K562 (cell line): ENCODE results near the gene CLPSL2. TPM values are rescaled to one million over a fixed set of nuclear protein-coding genes. Genes with fewer than 3 reads are reported as not detected.
A peak's percentile ranks its signal among the peaks of the same experiment; 100 is the strongest.

Source experiments
- CREBBP ChIP-seq: IDR thresholded peaks from one replicate; pipeline ENCODE4 v1.6.1; 2012; ENCODE audit warnings: low read depth, mild to moderate bottlenecking, control low read depth, inconsistent platforms, low read length
- DMBX1 ChIP-seq: fragments of 250-450 bp; sonication (Bioruptor Pico); IDR thresholded peaks from 2 replicates; pipeline ENCODE4 v1.8.0; 2022; ENCODE audit warnings: inconsistent platforms, mild to moderate bottlenecking, moderate library complexity, borderline replicate concordance
- FOXJ2 ChIP-seq: fragments of 200-800 bp; sonication (Bioruptor generic); IDR thresholded peaks from 2 replicates; pipeline ENCODE4 v1.6.1; 2016; ENCODE audit warnings: missing genetic modification characterization, missing compliant biosample characterization
- NR3C1 ChIP-seq: sonication (generic); formaldehyde crosslinking; IDR thresholded peaks from 2 replicates; pipeline ENCODE4 v1.8.1; 2022; ENCODE audit warnings: missing genetic modification reagents
- PCBP1 ChIP-seq: fragments of 200-400 bp; formaldehyde crosslinking; IDR thresholded peaks from 2 replicates; pipeline ENCODE4 v1.6.1; 2018; ENCODE audit warnings: mild to moderate bottlenecking, low read depth, low read length; ENCODE audit not compliant: poor library complexity, severe bottlenecking
- polyA plus RNA-seq, 8 experiments: library from polyadenylated mRNA; depleted of rRNA in 4 of 8; stranded (reverse) in 5 of 8; unstranded in 3 of 8; fragments of >200 nt; fragmentation: Nextera tagmentation in 2 of 8; fragmentation: Illumina TruSeq in 1 of 8; extraction: Ambion mirVana in 2 of 8; extraction: Trizol in 1 of 8; gene quantifications; 2 replicates each; pipeline versions ENCODE4 v1.2.1 to v1.2.3, GENCODE V29; 2011 to 2014; ENCODE audit warnings: inconsistent platforms in 1 of 8, missing spikeins in 1 of 8
- total RNA-seq, 7 experiments: library from RNA; depleted of rRNA in 6 of 7; stranded (reverse); fragments of >200 nt in 6 of 7; fragmentation: Illumina TruSeq in 2 of 7; extraction: Trizol in 2 of 7; gene quantifications; 2 replicates each; pipeline versions ENCODE4 v1.2.1 to v1.2.3, GENCODE V29; 2011 to 2021; ENCODE audit warnings: low replicate concordance in 1 of 7
- TF ChIP-seq, protein P1 (sequence below), 2 experiments: fragments of 450-650 bp; formaldehyde crosslinking in 1 of 2; IDR thresholded peaks; 2 replicates each; pipeline versions ENCODE4 v1.4.0 to v1.6.1; 2014 to 2020; ENCODE audit warnings: mild to moderate bottlenecking in 2 of 2, borderline replicate concordance in 1 of 2, low read depth in 1 of 2
- TF ChIP-seq, protein P2 (sequence below): fragments of 450-650 bp; formaldehyde crosslinking; IDR thresholded peaks from 2 replicates; pipeline ENCODE4 v1.4.0; 2020; ENCODE audit warnings: mild to moderate bottlenecking, moderate library complexity
- TF ChIP-seq, protein P3 (sequence below): fragments of 250-450 bp; sonication (Bioruptor Pico); IDR thresholded peaks from 2 replicates; pipeline ENCODE4 v1.4.0; 2020

CLPSL2 gene
- total and polyA plus RNA-seq, 9 of the 15 experiments (the other 6 are each of a cell fraction or from before 2014, with no cell fraction given): not detected

DNA sequence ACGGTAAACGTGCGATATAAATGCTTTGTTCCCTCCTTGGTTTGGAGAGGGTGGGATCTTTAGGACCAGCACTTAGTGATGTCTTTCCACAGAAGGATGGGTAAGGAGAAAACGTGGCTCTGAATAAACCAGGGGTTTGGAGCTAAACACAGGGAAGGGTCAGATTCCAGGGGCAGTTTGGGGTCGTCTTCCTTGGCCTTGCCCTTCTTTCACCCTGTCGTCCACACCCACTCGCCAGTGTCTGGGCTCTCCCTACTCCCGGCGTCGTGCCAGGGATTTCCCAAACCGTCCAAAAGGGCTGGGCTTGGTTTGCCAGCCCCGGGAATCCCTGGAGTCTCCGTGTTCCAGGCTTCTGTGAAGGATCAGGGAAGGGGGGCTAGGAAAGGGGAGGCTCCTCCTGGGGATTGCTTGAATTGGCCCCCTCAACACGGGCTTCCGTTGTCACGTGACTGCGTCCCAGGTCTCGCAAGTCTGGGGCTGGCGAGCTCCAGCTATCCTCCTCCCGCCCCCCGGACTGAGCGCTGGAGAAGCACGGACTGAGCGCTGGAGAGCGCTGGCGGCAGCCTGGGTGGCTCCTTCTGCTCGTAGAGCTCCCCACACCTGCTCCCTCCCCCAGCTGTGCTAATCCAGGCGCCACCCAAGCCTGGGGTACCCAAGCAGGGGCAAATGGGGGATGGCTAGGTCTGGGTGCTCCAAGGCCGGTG is 49.0 kb upstream of the CLPSL2 start (continued):
- TF ChIP-seq PCBP1 (no peak), CREBBP (no peak), FOXJ2 (tag) (no peak), NR3C1 (CRISPR knock-in tag) (no peak), DMBX1 (CRISPR knock-in tag) (no peak)
- TF ChIP-seq, protein P1, sequence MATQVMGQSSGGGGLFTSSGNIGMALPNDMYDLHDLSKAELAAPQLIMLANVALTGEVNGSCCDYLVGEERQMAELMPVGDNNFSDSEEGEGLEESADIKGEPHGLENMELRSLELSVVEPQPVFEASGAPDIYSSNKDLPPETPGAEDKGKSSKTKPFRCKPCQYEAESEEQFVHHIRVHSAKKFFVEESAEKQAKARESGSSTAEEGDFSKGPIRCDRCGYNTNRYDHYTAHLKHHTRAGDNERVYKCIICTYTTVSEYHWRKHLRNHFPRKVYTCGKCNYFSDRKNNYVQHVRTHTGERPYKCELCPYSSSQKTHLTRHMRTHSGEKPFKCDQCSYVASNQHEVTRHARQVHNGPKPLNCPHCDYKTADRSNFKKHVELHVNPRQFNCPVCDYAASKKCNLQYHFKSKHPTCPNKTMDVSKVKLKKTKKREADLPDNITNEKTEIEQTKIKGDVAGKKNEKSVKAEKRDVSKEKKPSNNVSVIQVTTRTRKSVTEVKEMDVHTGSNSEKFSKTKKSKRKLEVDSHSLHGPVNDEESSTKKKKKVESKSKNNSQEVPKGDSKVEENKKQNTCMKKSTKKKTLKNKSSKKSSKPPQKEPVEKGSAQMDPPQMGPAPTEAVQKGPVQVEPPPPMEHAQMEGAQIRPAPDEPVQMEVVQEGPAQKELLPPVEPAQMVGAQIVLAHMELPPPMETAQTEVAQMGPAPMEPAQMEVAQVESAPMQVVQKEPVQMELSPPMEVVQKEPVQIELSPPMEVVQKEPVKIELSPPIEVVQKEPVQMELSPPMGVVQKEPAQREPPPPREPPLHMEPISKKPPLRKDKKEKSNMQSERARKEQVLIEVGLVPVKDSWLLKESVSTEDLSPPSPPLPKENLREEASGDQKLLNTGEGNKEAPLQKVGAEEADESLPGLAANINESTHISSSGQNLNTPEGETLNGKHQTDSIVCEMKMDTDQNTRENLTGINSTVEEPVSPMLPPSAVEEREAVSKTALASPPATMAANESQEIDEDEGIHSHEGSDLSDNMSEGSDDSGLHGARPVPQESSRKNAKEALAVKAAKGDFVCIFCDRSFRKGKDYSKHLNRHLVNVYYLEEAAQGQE (IDR thresholded peaks at IDR 0.05; ENCODE audit: borderline replicate concordance): peak; percentile 65
- TF ChIP-seq, protein P1 (CRISPR knock-in tag; IDR thresholded peaks at IDR 0.05; ENCODE audit: low read depth): no peak
- TF ChIP-seq, protein P2, sequence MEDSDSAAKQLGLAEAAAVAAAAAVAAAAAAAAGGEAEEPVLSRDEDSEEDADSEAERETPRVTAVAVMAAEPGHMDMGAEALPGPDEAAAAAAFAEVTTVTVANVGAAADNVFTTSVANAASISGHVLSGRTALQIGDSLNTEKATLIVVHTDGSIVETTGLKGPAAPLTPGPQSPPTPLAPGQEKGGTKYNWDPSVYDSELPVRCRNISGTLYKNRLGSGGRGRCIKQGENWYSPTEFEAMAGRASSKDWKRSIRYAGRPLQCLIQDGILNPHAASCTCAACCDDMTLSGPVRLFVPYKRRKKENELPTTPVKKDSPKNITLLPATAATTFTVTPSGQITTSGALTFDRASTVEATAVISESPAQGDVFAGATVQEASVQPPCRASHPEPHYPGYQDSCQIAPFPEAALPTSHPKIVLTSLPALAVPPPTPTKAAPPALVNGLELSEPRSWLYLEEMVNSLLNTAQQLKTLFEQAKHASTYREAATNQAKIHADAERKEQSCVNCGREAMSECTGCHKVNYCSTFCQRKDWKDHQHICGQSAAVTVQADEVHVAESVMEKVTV (CRISPR knock-in tag): no peak
- TF ChIP-seq, protein P3, sequence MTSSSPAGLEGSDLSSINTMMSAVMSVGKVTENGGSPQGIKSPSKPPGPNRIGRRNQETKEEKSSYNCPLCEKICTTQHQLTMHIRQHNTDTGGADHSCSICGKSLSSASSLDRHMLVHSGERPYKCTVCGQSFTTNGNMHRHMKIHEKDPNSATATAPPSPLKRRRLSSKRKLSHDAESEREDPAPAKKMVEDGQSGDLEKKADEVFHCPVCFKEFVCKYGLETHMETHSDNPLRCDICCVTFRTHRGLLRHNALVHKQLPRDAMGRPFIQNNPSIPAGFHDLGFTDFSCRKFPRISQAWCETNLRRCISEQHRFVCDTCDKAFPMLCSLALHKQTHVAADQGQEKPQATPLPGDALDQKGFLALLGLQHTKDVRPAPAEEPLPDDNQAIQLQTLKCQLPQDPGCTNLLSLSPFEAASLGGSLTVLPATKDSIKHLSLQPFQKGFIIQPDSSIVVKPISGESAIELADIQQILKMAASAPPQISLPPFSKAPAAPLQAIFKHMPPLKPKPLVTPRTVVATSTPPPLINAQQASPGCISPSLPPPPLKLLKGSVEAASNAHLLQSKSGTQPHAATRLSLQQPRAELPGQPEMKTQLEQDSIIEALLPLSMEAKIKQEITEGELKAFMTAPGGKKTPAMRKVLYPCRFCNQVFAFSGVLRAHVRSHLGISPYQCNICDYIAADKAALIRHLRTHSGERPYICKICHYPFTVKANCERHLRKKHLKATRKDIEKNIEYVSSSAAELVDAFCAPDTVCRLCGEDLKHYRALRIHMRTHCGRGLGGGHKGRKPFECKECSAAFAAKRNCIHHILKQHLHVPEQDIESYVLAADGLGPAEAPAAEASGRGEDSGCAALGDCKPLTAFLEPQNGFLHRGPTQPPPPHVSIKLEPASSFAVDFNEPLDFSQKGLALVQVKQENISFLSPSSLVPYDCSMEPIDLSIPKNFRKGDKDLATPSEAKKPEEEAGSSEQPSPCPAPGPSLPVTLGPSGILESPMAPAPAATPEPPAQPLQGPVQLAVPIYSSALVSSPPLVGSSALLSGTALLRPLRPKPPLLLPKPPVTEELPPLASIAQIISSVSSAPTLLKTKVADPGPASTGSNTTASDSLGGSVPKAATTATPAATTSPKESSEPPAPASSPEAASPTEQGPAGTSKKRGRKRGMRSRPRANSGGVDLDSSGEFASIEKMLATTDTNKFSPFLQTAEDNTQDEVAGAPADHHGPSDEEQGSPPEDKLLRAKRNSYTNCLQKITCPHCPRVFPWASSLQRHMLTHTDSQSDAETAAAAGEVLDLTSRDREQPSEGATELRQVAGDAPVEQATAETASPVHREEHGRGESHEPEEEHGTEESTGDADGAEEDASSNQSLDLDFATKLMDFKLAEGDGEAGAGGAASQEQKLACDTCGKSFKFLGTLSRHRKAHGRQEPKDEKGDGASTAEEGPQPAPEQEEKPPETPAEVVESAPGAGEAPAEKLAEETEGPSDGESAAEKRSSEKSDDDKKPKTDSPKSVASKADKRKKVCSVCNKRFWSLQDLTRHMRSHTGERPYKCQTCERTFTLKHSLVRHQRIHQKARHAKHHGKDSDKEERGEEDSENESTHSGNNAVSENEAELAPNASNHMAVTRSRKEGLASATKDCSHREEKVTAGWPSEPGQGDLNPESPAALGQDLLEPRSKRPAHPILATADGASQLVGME (CRISPR knock-in tag): no peak
